GM10266 (cell line): ENCODE results near the gene ERBIN.

Experiments
- DNase-seq: peaks from one replicate; pipeline ENCODE4 v3.0.0; 2012; ENCODE audit errors: extremely low spot score
- CTCF ChIP-seq: IDR thresholded peaks from 2 replicates; pipeline ENCODE4 v1.5.1; 2012; ENCODE audit warnings: mild to moderate bottlenecking, low read depth; ENCODE audit not compliant: control insufficient read depth, insufficient read depth; ENCODE audit errors: missing control alignments

ERBIN gene

GRCh38 chr5:65916636-65917035 is 9.7 kb upstream of the ERBIN start:
- no peak for TF ChIP-seq CTCF
- no peak for DNase-seq

DNA sequence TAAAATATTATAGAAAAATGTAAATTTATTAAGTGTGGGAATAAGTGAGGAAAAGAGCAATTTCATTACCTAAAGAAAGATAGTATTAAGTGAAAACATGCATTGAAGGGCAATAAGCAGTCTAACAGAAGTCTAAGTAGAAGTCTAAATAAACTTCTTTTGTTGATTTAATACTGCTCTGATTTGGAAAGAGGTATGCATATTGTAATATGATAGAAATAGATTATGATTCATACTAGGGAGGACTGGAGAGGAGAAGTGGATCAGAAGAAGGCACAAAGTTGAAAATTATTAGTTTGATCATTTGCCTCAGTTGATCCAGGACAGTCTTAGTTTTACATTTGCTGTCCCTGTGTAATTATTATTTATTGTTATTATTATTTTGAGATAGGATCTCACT is 6.6 kb upstream of the ERBIN start:
- TF ChIP-seq CTCF: no peak
- DNase-seq: no peak

- DNase-seq: no peak
- no peak for TF ChIP-seq CTCF
These were observed 3.0 kb upstream of the ERBIN start for GRCh38 chr5:65923339-65923738.

DNA sequence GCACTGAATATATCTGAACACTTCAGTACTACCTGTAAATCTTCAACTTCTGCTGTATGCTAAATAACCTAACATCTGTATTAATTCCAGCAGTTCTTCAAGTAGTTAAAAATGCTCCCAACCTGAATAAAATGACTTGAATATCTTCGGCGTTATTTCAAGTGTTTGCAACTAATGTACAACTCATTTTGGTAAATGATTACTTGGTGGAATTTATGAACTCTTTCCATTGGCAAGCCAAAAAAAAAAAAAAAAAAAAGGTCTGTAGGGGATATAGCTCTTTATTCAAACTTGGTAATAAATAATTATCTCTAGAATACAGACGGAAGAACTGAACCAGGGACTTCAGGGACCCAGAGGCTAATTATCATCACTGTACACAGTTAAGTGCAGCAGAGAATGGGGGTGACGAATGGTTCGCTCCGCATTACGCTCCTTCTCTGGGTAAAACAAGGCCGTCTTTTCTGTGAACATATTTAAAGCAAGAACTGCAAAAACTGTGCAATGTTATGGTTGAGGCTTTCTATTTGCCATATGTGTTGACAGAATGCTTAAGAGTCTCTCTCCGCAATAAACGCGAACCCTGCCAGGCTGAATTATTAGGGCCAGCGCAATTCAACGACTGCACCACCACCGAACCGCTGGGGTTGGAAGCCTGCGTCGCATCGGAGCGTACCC is 1.9 kb upstream of the ERBIN start:
- peak; percentile 17 for DNase-seq

DNA sequence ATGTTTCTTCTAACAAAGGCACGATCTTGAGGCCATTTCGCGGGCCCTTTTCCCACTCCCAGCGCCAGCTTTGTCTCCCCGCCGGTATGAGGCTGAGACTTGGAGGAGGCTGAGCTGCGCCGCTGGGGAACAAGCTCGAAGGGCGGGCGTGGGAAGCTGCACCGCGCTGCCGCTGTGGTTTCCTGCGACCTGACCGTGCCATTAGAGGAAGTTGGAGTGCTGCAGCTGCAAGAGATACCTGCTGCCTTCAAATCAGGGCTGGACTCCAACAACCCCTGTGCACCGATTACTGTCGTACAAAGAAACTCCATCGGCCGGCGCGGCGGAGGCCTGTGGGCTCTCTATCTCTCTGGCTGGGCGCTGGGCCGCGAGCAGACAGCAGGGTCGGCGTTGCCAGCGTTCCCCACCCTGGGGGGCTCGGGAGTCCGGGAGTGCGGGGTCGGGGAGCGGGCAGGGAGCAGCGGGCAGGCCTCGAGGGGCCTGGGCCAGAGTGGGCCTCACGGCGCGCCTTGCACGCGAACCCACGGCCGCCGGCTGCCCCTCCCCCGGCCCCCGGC is 1.3 kb upstream of the ERBIN start:
- no peak for TF ChIP-seq CTCF
- DNase-seq: peak; percentile 80

More for the DNA sequence above, 1.9 kb upstream of the ERBIN start:
- no peak for TF ChIP-seq CTCF

- TF ChIP-seq CTCF: peak; percentile 64
- DNase-seq: peak; percentile 92
These were observed 637 bp upstream of the ERBIN start for GRCh38 chr5:65925601-65926275.

DNA sequence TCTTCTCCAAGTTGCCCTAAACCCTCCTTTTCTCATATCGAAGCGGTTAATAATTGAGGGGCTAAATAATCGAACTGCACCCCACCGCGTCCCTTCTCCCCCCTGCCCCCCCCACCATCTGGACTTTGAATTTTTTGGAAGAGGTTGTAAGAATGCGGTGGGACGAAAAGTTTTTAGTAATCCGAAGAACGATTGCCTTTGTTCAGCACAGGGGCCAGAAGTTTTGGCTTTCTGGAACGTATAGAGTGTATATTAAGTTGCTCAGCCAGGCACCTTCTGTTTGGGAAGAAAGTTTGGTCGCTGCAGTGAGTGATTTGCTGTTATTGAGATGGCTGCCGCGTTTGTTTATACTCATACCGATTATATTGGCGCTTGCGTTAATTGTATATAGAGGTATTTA is 518 bp downstream of the ERBIN start:
- no peak for TF ChIP-seq CTCF
- no peak for DNase-seq
